ENCODE results near the gene PLXDC2.

PLXDC2 gene

DNA sequence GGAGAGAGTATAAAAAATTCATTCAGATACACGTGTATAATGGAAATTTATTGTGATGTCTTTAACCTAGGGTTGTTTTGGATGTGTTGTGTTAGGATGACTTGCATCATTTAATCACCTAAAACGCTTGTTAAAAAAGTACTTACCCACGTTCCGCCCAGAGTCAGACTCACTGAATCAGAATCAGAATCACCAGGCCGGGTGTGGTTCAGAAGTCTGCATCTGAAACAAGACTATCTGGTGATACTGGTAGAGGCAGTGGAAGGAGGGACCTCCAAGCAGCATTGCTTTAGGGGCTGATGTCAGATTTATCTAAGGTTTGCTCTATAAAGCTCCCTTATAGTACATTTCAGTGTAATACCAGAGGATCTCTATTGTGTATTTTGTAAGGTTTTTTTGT lies 20.5 kb upstream of the PLXDC2 start:
- H3K9me3 ChIP-seq (ENCODE audit: low read length): no peaks in the 10 kb centered on the region
- no peaks in the 10 kb centered on the region for H3K79me2 ChIP-seq (ENCODE audit: insufficient read depth, low read length)
- no peak overlapping the region for H3K9ac ChIP-seq (ENCODE audit: low read length)
- H3K4me3 ChIP-seq (ENCODE audit: low read depth, low read length, poor library complexity, severe bottlenecking): no peak overlapping the region
- no peak overlapping the region for H2AFZ ChIP-seq (ENCODE audit: low read length)
- no peaks in the 10 kb centered on the region for H4K20me1 ChIP-seq (ENCODE audit: insufficient read depth, low read length)
- H3F3A ChIP-seq (ENCODE audit: insufficient read depth, low read length): no peaks in the 10 kb centered on the region
- no peaks in the 10 kb centered on the region for H3K9me2 ChIP-seq (ENCODE audit: low read depth, low read length)
- no peaks in the 10 kb centered on the region for H3K4me1 ChIP-seq (ENCODE audit: insufficient read depth, low read length, severe bottlenecking)
- H3K27ac ChIP-seq (ENCODE audit: low read depth, low read length, poor library complexity, severe bottlenecking): no peak overlapping the region
- no peaks in the 10 kb centered on the region for H3K27me3 ChIP-seq (ENCODE audit: insufficient read depth, low read length)
- no peak overlapping the region for H3K4me2 ChIP-seq (ENCODE audit: low read length)
- no peak for TF ChIP-seq EZH2 (IDR thresholded peaks at IDR 0.05; ENCODE audit: borderline replicate concordance, low read length)
- TF ChIP-seq, protein P1, sequence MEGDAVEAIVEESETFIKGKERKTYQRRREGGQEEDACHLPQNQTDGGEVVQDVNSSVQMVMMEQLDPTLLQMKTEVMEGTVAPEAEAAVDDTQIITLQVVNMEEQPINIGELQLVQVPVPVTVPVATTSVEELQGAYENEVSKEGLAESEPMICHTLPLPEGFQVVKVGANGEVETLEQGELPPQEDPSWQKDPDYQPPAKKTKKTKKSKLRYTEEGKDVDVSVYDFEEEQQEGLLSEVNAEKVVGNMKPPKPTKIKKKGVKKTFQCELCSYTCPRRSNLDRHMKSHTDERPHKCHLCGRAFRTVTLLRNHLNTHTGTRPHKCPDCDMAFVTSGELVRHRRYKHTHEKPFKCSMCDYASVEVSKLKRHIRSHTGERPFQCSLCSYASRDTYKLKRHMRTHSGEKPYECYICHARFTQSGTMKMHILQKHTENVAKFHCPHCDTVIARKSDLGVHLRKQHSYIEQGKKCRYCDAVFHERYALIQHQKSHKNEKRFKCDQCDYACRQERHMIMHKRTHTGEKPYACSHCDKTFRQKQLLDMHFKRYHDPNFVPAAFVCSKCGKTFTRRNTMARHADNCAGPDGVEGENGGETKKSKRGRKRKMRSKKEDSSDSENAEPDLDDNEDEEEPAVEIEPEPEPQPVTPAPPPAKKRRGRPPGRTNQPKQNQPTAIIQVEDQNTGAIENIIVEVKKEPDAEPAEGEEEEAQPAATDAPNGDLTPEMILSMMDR (IDR thresholded peaks at IDR 0.05; ENCODE audit: low read length): no peak
- H3K36me3 ChIP-seq (ENCODE audit: insufficient read depth, low read length): no peaks in the 10 kb centered on the region

DNA sequence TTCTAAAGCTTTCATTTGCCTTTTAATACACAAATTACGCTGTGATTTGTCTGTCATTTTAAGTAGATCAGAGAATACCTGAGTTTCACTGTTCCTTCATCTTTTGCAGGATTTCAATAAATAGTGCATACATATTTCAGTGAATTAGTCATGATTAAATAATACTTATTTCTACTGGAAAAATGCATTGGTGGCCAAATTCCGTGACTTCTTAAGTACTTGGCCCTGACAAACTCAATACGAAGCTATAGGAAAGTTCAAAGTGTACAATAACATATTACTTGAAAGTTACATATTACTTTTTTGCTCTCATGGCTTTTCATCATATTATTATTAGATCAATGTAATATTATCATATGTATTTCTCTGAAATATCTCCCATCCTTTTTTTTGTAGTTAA lies 16.1 kb upstream of the PLXDC2 start:
- Histone ChIP-seq H3F3A (ENCODE audit: insufficient read depth, low read length) (no peaks in the 10 kb centered on the region), H3K4me1 (ENCODE audit: insufficient read depth, low read length, severe bottlenecking) (no peaks in the 10 kb centered on the region), H3K4me3 (ENCODE audit: low read depth, low read length, poor library complexity, severe bottlenecking) (no peak overlapping the region), H3K79me2 (ENCODE audit: insufficient read depth, low read length) (no peaks in the 10 kb centered on the region), H3K9ac (ENCODE audit: low read length) (no peak overlapping the region), H2AFZ (ENCODE audit: low read length) (no peak overlapping the region), H4K20me1 (ENCODE audit: insufficient read depth, low read length) (no peaks in the 10 kb centered on the region), H3K27ac (ENCODE audit: low read depth, low read length, poor library complexity, severe bottlenecking) (no peak overlapping the region), H3K9me2 (ENCODE audit: low read depth, low read length) (no peaks in the 10 kb centered on the region), H3K9me3 (ENCODE audit: low read length) (no peaks in the 10 kb centered on the region), H3K4me2 (ENCODE audit: low read length) (no peak overlapping the region), H3K27me3 (ENCODE audit: insufficient read depth, low read length) (no peaks in the 10 kb centered on the region), H3K36me3 (ENCODE audit: insufficient read depth, low read length) (no peaks in the 10 kb centered on the region)
- TF ChIP-seq EZH2 (IDR thresholded peaks at IDR 0.05; ENCODE audit: borderline replicate concordance, low read length): no peak
- TF ChIP-seq, protein P1 (IDR thresholded peaks at IDR 0.05; ENCODE audit: low read length): no peak

DNA sequence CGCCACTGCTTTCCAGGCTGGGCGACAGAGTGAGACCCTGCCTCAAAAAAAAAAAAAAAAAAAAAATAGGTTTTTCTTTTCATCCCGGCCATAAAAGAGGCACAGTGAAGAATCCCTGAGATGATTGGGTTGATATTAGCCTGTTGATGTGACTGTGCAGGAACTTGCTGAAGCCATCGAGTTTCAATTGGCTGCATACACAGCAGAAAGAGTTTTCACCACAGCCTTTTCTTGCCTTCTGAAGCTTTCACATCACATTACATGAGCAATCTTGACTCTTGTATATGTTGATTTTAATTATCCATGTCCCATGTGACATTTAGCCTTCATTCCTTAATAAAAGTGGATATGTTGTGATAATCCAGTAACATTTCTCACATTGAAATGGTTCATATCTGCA lies 14.9 kb upstream of the PLXDC2 start:
- Histone ChIP-seq H3K9me2 (ENCODE audit: low read depth, low read length) (no peaks in the 10 kb centered on the region), H3K9ac (ENCODE audit: low read length) (no peak overlapping the region), H3K27ac (ENCODE audit: low read depth, low read length, poor library complexity, severe bottlenecking) (no peak overlapping the region), H4K20me1 (ENCODE audit: insufficient read depth, low read length) (no peaks in the 10 kb centered on the region), H3K27me3 (ENCODE audit: insufficient read depth, low read length) (no peaks in the 10 kb centered on the region), H3K36me3 (ENCODE audit: insufficient read depth, low read length) (no peaks in the 10 kb centered on the region), H3K4me1 (ENCODE audit: insufficient read depth, low read length, severe bottlenecking) (no peaks in the 10 kb centered on the region), H3K79me2 (ENCODE audit: insufficient read depth, low read length) (no peaks in the 10 kb centered on the region), H3K4me2 (ENCODE audit: low read length) (no peak overlapping the region), H3F3A (ENCODE audit: insufficient read depth, low read length) (no peaks in the 10 kb centered on the region), H2AFZ (ENCODE audit: low read length) (no peak overlapping the region), H3K9me3 (ENCODE audit: low read length) (no peaks in the 10 kb centered on the region), H3K4me3 (ENCODE audit: low read depth, low read length, poor library complexity, severe bottlenecking) (no peak overlapping the region)
- TF ChIP-seq, protein P1 (IDR thresholded peaks at IDR 0.05; ENCODE audit: low read length): no peak
- TF ChIP-seq EZH2 (IDR thresholded peaks at IDR 0.05; ENCODE audit: borderline replicate concordance, low read length): no peak
